Esophagus mucosa (tissue), 1 donor: ENCODE results near the gene CXCL17. TPM values are rescaled to one million over a fixed set of nuclear protein-coding genes. Genes with fewer than 3 reads are reported as not detected.

Experiments
- ATAC-seq: fragments of 200-7000 bp; cut with Tn5 transposase; one replicate; pipeline ENCODE4 v1.9.1; 2020
- total RNA-seq: library from RNA; stranded (reverse); gene quantifications from one replicate; pipeline ENCODE4 v1.2.4, GENCODE V29; 2023
- donor health status: DM: yes; HTN: yes; CAD: no.

Gene CXCL17
- total RNA-seq, 1 donor from 2014 or later = 38.6 TPM

- peak; percentile 12 for ATAC-seq
Measured at GRCh38 chr19:42397263-42398166, 45.2 kb downstream of the CXCL17 start.

- peak; percentile 91 for ATAC-seq
Measured at GRCh38 chr19:42396381-42397262, 46.1 kb downstream of the CXCL17 start.

DNA sequence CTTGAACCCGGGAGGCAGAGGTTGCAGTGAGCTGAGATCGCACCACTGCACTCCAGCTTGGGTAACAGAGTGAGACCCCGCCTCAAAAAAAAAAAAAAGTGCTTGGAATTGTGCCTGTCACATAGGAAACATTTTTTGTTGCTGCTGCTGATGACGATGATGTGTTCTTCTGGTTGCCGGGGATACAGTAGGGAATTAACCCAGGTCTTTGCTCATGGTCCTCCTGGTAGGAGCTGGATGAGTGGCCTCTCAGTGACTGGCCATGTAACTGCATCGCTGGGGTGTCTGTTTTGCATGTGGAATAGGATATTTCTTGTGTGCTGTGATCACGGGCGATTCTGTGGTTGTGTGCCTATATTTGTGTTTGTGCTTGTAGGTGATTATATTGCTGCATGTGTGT lies 48.0 kb downstream of the CXCL17 start:
- ATAC-seq = no peak

GRCh38 chr19:42392165-42392564 lies 50.6 kb downstream of the CXCL17 start:
- no peak for ATAC-seq

DNA sequence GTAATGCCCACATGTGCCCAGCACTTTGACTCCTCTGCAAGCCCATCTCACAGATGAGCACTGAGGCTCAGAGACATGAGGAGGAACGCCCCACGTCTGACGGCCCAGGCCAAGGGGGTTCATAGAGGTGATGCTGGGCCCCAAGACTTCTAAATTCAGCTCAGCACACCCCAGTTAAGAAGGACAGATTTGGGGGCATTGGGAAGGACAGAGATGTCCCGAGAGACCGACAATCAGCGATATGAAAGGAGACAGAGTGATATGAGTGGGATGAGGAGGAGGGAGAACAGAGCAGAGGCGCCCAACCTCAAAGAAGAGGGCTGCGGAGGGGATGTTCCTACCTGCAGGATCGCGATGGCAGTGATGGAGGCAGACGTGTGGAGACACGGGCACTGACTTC lies 52.8 kb downstream of the CXCL17 start, which contains the start of gene CNFN:
TSS of gene CNFN (minus strand) at position 399 of the 400 bp plus-strand sequence. CDS start 1,260 bp downstream, outside the sequence.
- ATAC-seq = no peak

GRCh38 chr19:42388851-42389489 lies 53.8 kb downstream of the CXCL17 start:
- ATAC-seq = no peak

- peak; percentile 60 for ATAC-seq
Measured at GRCh38 chr19:42386974-42387707, 55.6 kb downstream of the CXCL17 start.

GRCh38 chr19:42380155-42380554 lies 62.6 kb downstream of the CXCL17 start:
- ATAC-seq = no peak

Other genes starting within 250 kb of the CXCL17 start
- gene DEDD2, start 225.3 kb downstream of the CXCL17 start, total RNA-seq = 11.6 TPM
- 4.5 TPM for gene ZNF526, start 222.6 kb downstream of the CXCL17 start, total RNA-seq
- 26.4 TPM for gene GSK3A, start 200.3 kb downstream of the CXCL17 start, total RNA-seq
- gene ERF, start 187.8 kb downstream of the CXCL17 start, total RNA-seq = 21.5 TPM
- gene CIC, start 173.7 kb downstream of the CXCL17 start, total RNA-seq = 31.4 TPM
- gene PRR19, start 140.8 kb downstream of the CXCL17 start, total RNA-seq = 0.84 TPM
- gene PAFAH1B3, start 140.3 kb downstream of the CXCL17 start, total RNA-seq = 32.5 TPM
- 0.20 TPM for gene TMEM145, start 129.6 kb downstream of the CXCL17 start, total RNA-seq
- 8.1 TPM for gene MEGF8, start 117.3 kb downstream of the CXCL17 start, total RNA-seq
- 1,078 TPM for gene CNFN, start 52.6 kb downstream of the CXCL17 start, total RNA-seq
- gene LIPE, start 15.6 kb downstream of the CXCL17 start, total RNA-seq = 10.8 TPM
- gene CEACAM1, start 85.5 kb upstream of the CXCL17 start, total RNA-seq = 97.8 TPM
- not detected for gene CEACAM8, start 152.0 kb upstream of the CXCL17 start, total RNA-seq